Effector memory CD4-positive, alpha-beta T cell (primary cell): Measurements from ENCODE around the gene SLC28A1.
"Not testable (repeated sequence)": the region's sequence is repeated elsewhere in the genome, so short reads cannot be mapped to it uniquely, and the experiment has no call there.

Experiments
- DNase-seq, 3 donors: peaks; one replicate each; pipeline ENCODE4 v3.0.0-alpha.2; 2020
- H3K27ac ChIP-seq: 2 replicates; pipeline ENCODE4 v1.7.0; 2013; ENCODE audit warnings: mild to moderate bottlenecking, low read length, moderate library complexity; ENCODE audit not compliant: insufficient read depth, poor library complexity, severe bottlenecking
- H3K27me3 ChIP-seq: replicated peaks from 2 replicates; pipeline ENCODE4 v1.7.0; 2013; ENCODE audit warnings: mild to moderate bottlenecking, low read length; ENCODE audit not compliant: insufficient read depth, control insufficient read depth, poor library complexity, severe bottlenecking
- H3K36me3 ChIP-seq: 2 replicates; pipeline ENCODE4 v1.7.0; 2013; ENCODE audit warnings: mild to moderate bottlenecking, low read length, moderate library complexity; ENCODE audit not compliant: control insufficient read depth, insufficient read depth
- H3K4me1 ChIP-seq: 2 replicates; pipeline ENCODE4 v1.7.0; 2013; ENCODE audit warnings: low read length, mild to moderate bottlenecking; ENCODE audit not compliant: control insufficient read depth, insufficient read depth, poor library complexity, severe bottlenecking
- H3K4me3 ChIP-seq: 2 replicates; pipeline ENCODE4 v1.7.0; 2013; ENCODE audit warnings: low read length, low read depth, mild to moderate bottlenecking; ENCODE audit not compliant: insufficient read depth, poor library complexity, severe bottlenecking
- H3K9me3 ChIP-seq: 2 replicates; pipeline ENCODE4 v1.7.0; 2013; ENCODE audit warnings: mild to moderate bottlenecking, low read length, moderate library complexity; ENCODE audit not compliant: control insufficient read depth

Gene SLC28A1

DNA sequence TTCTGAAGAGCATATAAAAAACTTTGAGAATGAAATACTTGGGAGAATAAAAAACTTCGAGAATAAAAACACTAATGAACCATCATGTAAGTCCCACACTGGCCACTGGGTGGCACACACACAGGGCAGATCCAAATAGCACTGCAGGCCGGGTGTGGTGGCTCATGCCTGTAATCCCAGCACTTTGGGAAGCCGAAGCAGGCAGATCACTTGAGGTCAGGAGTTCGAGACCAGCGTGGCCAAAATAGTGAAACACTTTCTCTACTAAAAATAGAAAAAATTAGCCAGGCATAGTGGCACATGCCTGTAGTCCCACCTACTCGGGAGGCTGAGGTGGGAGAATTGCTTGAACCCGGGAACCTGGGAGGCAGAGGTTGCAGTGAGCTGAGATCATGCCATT, 38.8 kb upstream of the SLC28A1 start:
- H3K27me3 ChIP-seq, H3K36me3 ChIP-seq, H3K9me3 ChIP-seq, H3K27ac ChIP-seq, H3K4me1 ChIP-seq, H3K4me3 ChIP-seq: not testable (repeated sequence)
- DNase-seq: peak in 1 of 3 donors; percentile 17

DNA sequence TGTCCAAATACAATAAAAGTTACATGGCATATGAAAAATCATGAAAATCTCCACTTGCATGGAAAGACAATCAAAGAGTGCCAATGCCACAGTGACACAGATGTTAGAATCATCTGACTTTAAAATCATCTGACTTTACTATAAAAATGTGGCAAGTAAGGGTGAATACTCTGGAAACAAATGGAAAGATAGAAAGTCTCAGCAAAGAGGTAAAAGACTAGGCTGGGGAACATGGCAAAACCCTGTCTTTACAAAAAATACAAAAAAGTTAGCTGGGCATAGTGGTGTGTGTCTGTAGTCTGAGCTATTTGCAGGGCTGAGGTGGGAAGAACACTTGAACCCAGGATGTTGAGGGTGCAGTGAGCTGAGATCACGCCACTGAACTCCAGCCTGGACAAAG, 38.2 kb upstream of the SLC28A1 start:
- H3K27me3 ChIP-seq: no peaks in the 10 kb centered on the region
- no peak overlapping the region for H3K4me3 ChIP-seq
- H3K27ac ChIP-seq: no peak overlapping the region
- no peak for DNase-seq
- no peaks in the 10 kb centered on the region for H3K9me3 ChIP-seq
- no peaks in the 10 kb centered on the region for H3K36me3 ChIP-seq
- H3K4me1 ChIP-seq: no peaks in the 10 kb centered on the region

DNA sequence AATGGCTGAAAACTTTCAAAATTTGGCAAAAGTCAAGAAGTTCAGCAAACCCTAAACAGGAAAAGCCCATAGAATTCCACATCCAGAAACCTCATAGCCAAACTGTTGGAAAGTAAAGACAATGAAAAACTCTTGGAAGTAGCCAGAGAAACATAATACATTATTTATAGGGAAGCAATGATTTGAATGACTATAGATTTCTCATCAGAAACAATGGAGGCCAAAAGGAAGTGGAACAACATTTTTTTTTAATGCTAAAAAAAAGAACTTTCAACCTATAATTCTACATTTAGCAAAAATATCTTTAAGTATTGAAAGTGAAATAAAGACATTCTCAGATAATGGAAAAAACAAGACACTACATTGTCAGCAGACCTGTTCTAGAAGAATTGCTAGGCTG, 37.1 kb upstream of the SLC28A1 start:
- H3K36me3 ChIP-seq: no peaks in the 10 kb centered on the region
- H3K4me3 ChIP-seq: no peak overlapping the region
- no peaks in the 10 kb centered on the region for H3K9me3 ChIP-seq
- DNase-seq: no peak
- H3K27ac ChIP-seq: no peak overlapping the region
- no peaks in the 10 kb centered on the region for H3K4me1 ChIP-seq
- no peaks in the 10 kb centered on the region for H3K27me3 ChIP-seq

DNA sequence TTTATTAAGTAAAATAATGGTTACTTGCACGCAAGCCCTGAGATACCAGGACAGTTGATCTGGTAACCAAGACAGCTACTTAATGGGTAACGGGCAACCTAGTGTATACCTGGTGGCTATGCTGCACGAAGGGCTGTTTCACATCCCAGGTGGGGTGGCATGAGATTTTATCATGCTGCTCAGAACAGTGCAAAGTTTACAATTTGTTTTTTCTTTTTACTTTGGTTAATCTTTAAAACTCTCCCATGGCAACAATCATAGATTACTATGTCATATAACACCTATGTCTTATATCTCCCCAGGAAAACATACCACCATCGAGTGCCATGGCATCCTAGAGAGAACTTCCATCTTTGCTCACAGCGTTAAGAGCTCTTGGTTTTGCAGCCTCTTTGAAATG, 32.2 kb upstream of the SLC28A1 start:
- H3K9me3 ChIP-seq: no peaks in the 10 kb centered on the region
- H3K36me3 ChIP-seq: no peaks in the 10 kb centered on the region
- no peaks in the 10 kb centered on the region for H3K4me1 ChIP-seq
- no peaks in the 10 kb centered on the region for H3K27me3 ChIP-seq
- no peak overlapping the region for H3K4me3 ChIP-seq
- no peak overlapping the region for H3K27ac ChIP-seq
- DNase-seq: no peak

DNA sequence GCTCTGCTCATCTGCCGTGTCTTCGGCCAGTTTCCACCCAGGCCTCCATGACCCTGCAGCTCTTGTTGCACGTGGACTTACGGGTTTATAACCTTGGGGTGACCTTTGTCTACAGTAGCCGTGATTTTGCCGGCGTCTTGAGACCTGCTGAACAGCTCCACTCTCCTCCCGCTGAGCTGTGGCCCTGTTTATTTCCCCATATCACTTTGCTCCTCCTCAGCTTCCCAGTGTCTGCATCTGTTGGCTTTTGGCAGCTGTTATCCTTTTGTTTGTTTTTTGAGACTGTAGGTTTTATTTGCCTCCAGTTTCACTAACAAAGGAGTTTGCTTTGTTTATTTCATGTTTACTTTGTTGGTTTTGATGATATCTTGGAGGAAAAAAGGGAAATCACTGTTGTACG, 29.3 kb upstream of the SLC28A1 start:
- no peaks in the 10 kb centered on the region for H3K36me3 ChIP-seq
- H3K4me3 ChIP-seq: no peak overlapping the region
- no peaks in the 10 kb centered on the region for H3K4me1 ChIP-seq
- no peaks in the 10 kb centered on the region for H3K27me3 ChIP-seq
- no peaks in the 10 kb centered on the region for H3K9me3 ChIP-seq
- no peak for DNase-seq
- H3K27ac ChIP-seq: no peak overlapping the region

DNA sequence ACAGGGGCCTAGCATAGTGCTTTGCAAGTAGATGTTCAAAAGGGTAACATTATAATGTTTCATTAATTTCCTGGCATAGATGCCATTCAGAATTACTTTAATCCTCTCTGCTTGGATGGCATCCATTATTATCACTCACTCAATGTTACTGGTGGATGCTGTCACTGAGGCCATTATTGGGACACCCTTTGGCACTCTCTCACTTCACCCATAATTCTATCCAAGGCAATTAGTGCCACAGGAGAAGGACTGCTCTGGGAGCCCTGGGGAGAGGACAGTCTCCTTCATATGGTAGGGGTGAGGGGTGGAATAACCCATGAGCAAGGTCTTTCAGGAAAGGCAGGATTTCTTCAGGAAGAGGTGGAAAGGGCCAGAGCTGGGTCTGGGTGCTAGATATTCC, 28.7 kb upstream of the SLC28A1 start:
- H3K27me3 ChIP-seq: no peaks in the 10 kb centered on the region
- no peaks in the 10 kb centered on the region for H3K4me1 ChIP-seq
- DNase-seq: no peak
- H3K9me3 ChIP-seq: no peaks in the 10 kb centered on the region
- H3K4me3 ChIP-seq: no peak overlapping the region
- no peak overlapping the region for H3K27ac ChIP-seq
- H3K36me3 ChIP-seq: no peaks in the 10 kb centered on the region

DNA sequence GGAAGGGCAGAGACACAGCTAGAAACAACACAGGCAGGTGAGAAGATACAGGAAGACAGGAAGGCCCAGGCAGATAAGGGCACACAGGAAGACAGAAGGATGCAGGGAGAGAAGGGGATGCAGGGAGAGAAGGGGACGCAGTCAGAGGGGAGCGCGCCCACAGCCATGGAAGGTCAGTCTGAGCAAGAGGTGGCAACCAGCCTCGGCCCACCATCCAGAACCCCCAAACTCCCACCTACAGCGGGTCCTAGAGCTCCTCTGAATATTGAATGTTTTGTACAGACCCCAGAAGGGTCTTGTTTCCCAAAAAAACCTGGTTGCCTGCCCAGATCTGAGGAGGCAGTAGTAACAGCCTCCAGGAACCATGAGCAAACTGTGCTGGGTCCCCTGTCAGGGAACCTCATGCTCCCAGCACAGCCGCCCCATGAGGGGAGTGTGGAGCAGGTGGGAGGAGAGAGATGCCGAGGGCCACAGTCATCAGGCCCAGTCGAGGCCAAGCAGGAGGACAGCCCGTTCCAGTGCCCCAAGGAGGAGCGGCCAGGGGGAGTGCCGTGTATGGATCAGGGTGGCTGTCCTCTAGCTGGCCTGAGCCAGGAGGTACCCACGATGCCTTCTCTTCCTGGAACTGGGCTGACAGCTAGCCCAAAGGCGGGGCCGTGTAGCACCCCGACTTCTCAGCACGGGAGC, 27.6 kb upstream of the SLC28A1 start:
- no peaks in the 10 kb centered on the region for H3K36me3 ChIP-seq
- DNase-seq: no peak
- H3K9me3 ChIP-seq: no peaks in the 10 kb centered on the region
- H3K27me3 ChIP-seq: no peaks in the 10 kb centered on the region
- H3K4me1 ChIP-seq: no peaks in the 10 kb centered on the region
- H3K27ac ChIP-seq: no peak overlapping the region
- H3K4me3 ChIP-seq: no peak overlapping the region

DNA sequence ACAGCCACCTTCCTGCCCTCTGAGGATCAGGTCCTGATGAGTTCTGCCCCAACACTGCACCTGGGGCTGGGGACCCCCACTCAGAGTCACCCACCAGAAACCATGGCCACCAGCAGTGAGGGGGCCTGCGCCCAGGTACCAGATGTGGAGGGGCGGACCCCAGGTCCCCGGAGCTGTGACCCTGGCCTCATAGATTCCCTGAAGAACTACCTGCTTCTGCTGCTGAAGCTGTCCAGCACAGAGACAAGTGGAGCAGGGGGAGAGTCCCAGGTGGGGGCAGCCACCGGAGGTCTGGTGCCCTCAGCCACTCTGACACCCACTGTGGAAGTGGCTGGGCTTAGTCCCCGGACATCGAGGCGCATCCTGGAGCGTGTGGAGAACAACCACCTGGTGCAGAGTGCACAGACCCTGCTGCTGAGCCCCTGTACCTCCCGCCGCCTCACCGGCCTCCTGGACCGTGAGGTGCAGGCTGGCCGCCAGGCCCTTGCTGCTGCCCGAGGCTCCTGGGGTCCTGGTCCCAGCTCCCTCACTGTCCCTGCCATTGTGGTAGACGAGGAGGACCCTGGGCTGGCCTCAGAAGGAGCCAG, 27.0 kb upstream of the SLC28A1 start:
- no peaks in the 10 kb centered on the region for H3K4me1 ChIP-seq
- H3K36me3 ChIP-seq: no peaks in the 10 kb centered on the region
- H3K27ac ChIP-seq: no peak overlapping the region
- no peaks in the 10 kb centered on the region for H3K27me3 ChIP-seq
- no peak overlapping the region for H3K4me3 ChIP-seq
- no peak for DNase-seq
- no peaks in the 10 kb centered on the region for H3K9me3 ChIP-seq

DNA sequence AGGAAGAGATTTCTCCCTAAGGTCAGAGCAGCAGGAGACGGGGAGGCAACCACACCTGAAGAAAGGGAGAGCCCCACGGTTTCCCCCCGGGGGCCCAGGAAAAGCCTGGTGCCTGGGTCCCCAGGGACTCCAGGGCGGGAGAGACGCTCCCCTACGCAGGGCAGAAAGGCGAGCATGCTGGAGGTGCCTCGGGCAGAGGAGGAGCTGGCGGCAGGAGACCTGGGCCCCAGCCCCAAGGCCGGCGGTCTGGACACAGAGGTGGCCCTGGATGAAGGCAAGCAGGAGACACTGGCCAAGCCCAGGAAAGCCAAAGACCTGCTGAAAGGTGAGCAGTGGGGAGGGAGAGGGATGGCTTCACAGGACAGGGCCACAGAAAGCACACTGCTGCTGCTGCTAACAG, 26.2 kb upstream of the SLC28A1 start:
- no peak overlapping the region for H3K27ac ChIP-seq
- no peaks in the 10 kb centered on the region for H3K9me3 ChIP-seq
- no peaks in the 10 kb centered on the region for H3K36me3 ChIP-seq
- no peaks in the 10 kb centered on the region for H3K27me3 ChIP-seq
- no peak overlapping the region for H3K4me3 ChIP-seq
- DNase-seq: no peak
- H3K4me1 ChIP-seq: no peaks in the 10 kb centered on the region

DNA sequence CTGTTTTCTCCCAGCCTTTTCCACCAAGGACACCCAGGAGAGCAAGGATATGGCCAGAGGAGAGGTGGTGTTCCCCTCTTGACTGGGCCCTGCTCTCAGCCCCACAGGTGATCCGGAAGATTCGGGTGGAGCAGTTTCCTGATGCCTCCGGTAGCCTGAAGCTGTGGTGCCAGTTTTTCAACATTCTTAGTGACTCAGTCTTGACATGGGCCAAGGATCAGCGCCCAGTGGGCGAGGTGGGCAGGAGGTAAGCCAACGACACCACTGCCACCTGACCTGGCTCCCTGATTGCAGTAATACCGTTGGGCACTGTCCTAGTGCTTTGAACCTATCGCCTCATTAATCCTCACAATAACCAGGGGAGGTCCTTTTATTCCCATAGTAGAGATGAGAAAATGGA, 25.3 kb upstream of the SLC28A1 start:
- Histone ChIP-seq H3K9me3 (no peaks in the 10 kb centered on the region), H3K4me3 (no peak overlapping the region), H3K36me3 (no peaks in the 10 kb centered on the region), H3K27ac (no peak overlapping the region), H3K27me3 (no peaks in the 10 kb centered on the region), H3K4me1 (no peaks in the 10 kb centered on the region)
- no peak for DNase-seq
